GM23338 (cell line): Measurements from ENCODE around the gene ADGRB3.

Source experiments
- CREB1 ChIP-seq: fragments of 250-450 bp; sonication (Bioruptor Pico); IDR thresholded peaks from 2 replicates; pipeline ENCODE4 v1.5.0; 2020; ENCODE audit warnings: low read depth, mild to moderate bottlenecking, moderate library complexity
- EZH2 ChIP-seq: fragments of 200-600 bp; sonication (generic); IDR thresholded peaks from one replicate; pipeline ENCODE4 v1.8.0; 2017; ENCODE audit warnings: antibody characterized with exemption, mild to moderate bottlenecking, low read depth; ENCODE audit not compliant: unreplicated experiment
- EZH2phosphoT487 ChIP-seq: fragments of 200-600 bp; sonication (generic); IDR thresholded peaks from one replicate; pipeline ENCODE4 v1.8.1; 2018; ENCODE audit warnings: antibody characterized with exemption; ENCODE audit not compliant: unreplicated experiment
- JUNB ChIP-seq: IDR thresholded peaks from one replicate; pipeline ENCODE4 v1.6.1; 2016; ENCODE audit warnings: antibody characterized with exemption; ENCODE audit not compliant: unreplicated experiment
- POLR2AphosphoS5 ChIP-seq: IDR thresholded peaks from 2 replicates; pipeline ENCODE4 v1.6.1; 2016; ENCODE audit warnings: antibody characterized with exemption, low read depth
- TF ChIP-seq, protein P1 (sequence below), 2 experiments: fragments of 200-600 bp in 1 of 2; sonication (generic) in 1 of 2; conservative IDR thresholded peaks; 2 replicates each; pipeline versions ENCODE4 v1.5.1 to v1.6.1; 2016 to 2017; ENCODE audit warnings: antibody characterized with exemption in 2 of 2, low read depth in 2 of 2, mild to moderate bottlenecking in 2 of 2, moderate library complexity in 1 of 2
- TF ChIP-seq, protein P2 (sequence below): IDR thresholded peaks from one replicate; pipeline ENCODE4 v1.6.1; 2018; ENCODE audit warnings: antibody characterized with exemption; ENCODE audit not compliant: unreplicated experiment

DNA sequence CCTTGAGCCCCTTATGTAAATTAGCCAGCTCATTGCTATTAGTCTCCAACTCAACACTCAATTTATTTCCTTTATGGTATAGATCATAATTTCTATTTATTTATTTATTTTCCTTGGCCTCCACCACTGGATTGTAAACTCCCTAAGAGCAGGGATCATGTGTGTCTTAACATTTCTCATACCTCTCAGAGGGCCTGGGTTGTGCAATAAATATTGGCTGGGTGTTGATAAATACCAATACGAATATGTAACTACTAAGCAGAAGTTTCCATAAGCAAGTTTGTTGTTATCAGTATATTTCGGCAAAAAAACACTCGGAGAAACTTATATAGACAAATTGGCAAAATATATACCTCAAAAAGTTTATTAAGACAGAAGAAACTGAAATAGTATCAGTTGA is 257.4 kb downstream of the ADGRB3 start:
- TF ChIP-seq, protein P1, sequence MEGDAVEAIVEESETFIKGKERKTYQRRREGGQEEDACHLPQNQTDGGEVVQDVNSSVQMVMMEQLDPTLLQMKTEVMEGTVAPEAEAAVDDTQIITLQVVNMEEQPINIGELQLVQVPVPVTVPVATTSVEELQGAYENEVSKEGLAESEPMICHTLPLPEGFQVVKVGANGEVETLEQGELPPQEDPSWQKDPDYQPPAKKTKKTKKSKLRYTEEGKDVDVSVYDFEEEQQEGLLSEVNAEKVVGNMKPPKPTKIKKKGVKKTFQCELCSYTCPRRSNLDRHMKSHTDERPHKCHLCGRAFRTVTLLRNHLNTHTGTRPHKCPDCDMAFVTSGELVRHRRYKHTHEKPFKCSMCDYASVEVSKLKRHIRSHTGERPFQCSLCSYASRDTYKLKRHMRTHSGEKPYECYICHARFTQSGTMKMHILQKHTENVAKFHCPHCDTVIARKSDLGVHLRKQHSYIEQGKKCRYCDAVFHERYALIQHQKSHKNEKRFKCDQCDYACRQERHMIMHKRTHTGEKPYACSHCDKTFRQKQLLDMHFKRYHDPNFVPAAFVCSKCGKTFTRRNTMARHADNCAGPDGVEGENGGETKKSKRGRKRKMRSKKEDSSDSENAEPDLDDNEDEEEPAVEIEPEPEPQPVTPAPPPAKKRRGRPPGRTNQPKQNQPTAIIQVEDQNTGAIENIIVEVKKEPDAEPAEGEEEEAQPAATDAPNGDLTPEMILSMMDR (conservative IDR thresholded peaks at IDR 0.05; ENCODE audit: low read depth in 2 of 2) = no peak
- TF ChIP-seq EZH2 = no peak
- TF ChIP-seq POLR2AphosphoS5 = no peak
- TF ChIP-seq CREB1 (CRISPR knock-in tag) = no peak
- TF ChIP-seq JUNB = no peak
- no peak for TF ChIP-seq EZH2phosphoT487
- TF ChIP-seq, protein P2, sequence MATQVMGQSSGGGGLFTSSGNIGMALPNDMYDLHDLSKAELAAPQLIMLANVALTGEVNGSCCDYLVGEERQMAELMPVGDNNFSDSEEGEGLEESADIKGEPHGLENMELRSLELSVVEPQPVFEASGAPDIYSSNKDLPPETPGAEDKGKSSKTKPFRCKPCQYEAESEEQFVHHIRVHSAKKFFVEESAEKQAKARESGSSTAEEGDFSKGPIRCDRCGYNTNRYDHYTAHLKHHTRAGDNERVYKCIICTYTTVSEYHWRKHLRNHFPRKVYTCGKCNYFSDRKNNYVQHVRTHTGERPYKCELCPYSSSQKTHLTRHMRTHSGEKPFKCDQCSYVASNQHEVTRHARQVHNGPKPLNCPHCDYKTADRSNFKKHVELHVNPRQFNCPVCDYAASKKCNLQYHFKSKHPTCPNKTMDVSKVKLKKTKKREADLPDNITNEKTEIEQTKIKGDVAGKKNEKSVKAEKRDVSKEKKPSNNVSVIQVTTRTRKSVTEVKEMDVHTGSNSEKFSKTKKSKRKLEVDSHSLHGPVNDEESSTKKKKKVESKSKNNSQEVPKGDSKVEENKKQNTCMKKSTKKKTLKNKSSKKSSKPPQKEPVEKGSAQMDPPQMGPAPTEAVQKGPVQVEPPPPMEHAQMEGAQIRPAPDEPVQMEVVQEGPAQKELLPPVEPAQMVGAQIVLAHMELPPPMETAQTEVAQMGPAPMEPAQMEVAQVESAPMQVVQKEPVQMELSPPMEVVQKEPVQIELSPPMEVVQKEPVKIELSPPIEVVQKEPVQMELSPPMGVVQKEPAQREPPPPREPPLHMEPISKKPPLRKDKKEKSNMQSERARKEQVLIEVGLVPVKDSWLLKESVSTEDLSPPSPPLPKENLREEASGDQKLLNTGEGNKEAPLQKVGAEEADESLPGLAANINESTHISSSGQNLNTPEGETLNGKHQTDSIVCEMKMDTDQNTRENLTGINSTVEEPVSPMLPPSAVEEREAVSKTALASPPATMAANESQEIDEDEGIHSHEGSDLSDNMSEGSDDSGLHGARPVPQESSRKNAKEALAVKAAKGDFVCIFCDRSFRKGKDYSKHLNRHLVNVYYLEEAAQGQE = no peak
